H1 (cell line): ENCODE data around the gene ATP9B. TPM values are rescaled to one million over a fixed set of nuclear protein-coding genes. Genes with fewer than 3 reads are reported as not detected.

Experiments
- KDM5A ChIP-seq: fragments of 200-600 bp; IDR thresholded peaks from 2 replicates; pipeline ENCODE4 v1.7.1; 2012; ENCODE audit warnings: mild to moderate bottlenecking, low read length, inconsistent platforms, mixed read lengths
- TEAD4 ChIP-seq: IDR thresholded peaks from 2 replicates; pipeline ENCODE4 v1.6.1; 2012; ENCODE audit warnings: low read depth, low read length, inconsistent platforms, mixed read lengths
- polyA plus RNA-seq, 7 experiments: library from polyadenylated mRNA; depleted of rRNA in 3 of 7; stranded (reverse) in 5 of 7; unstranded in 2 of 7; fragments of >200 nt in 5 of 7; fragments of 200-250 nt in 2 of 7; gene quantifications; 1 replicate in 5 of 7; 2 replicates in 1 of 7; 4 replicates in 1 of 7; pipeline versions ENCODE4 v1.2.1 to v1.2.3, GENCODE V29; 2011 to 2013; ENCODE audit warnings: missing spikeins in 2 of 7, mixed read lengths in 2 of 7
- total RNA-seq: library from RNA; stranded (reverse); fragmentation: NEBNext Ultra II Directional; extraction: Animal tissue kit (Norgen Biotek cat#: 25700); gene quantifications from 2 replicates; pipeline ENCODE4 v1.2.1, GENCODE V29; 2021

The ATP9B gene
- total and polyA plus RNA-seq, 2 of the 8 experiments (the other 6 are each of a cell fraction or from before 2014, with no cell fraction given): 15.1 to 21.7 TPM

DNA sequence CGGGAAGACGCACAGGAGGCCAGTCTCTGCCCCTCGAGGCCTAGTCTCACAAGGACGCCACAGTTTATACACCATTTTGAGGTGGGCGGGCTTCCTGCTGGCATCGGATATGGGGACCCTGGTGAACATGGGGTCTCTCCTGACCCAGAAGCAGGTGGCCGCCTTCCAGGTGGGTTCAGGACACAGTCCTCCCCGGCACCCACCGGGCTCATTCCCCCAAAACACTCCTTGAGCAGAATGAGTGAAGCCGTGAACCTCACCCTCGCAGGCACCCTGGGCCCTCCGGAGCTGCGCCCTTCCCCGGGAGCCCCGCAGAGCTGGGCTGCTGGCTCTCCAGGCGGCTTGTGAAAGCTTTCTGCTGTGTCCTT, 333.0 kb downstream of the ATP9B start (continued):
- TF ChIP-seq KDM5A (no peak), TEAD4 (no peak)
